GM19328 (cell line): Measurements from ENCODE around the gene CTAG1A.
"Not testable (repeated sequence)": the region's sequence is repeated elsewhere in the genome, so short reads cannot be mapped to it uniquely, and the experiment has no call there.

Experiments used
- ATAC-seq: cut with Tn5 transposase; IDR thresholded peaks from one replicate; pipeline ENCODE4 v1.9.1; 2021; ENCODE audit warnings: mild to moderate bottlenecking, moderate library complexity; ENCODE audit not compliant: unreplicated experiment

Gene CTAG1A

GRCh38 chrX:154608823-154609222 is 23.9 kb downstream of the CTAG1A start:
- ATAC-seq: not testable (repeated sequence)

- not testable (repeated sequence) for ATAC-seq
These were observed 26.2 kb downstream of the CTAG1A start for GRCh38 chrX:154611146-154611545.

- not testable (repeated sequence) for ATAC-seq
These were observed 28.7 kb downstream of the CTAG1A start for GRCh38 chrX:154613586-154613985.

- not testable (repeated sequence) for ATAC-seq
These were observed 34.2 kb downstream of the CTAG1A start, which contains the start of gene CTAG1B for GRCh38 chrX:154619182-154619581. Gene CTAG1B, minus strand, starts transcription at chrX:154619282. Its CDS starts 64 bp downstream, at chrX:154619218.

GRCh38 chrX:154620767-154621414 is 36.0 kb downstream of the CTAG1A start:
- not testable (repeated sequence) for ATAC-seq

GRCh38 chrX:154628960-154629359 is 44.0 kb downstream of the CTAG1A start:
- not testable (repeated sequence) for ATAC-seq

GRCh38 chrX:154630949-154631348 is 46.0 kb downstream of the CTAG1A start:
- ATAC-seq: not testable (repeated sequence)

GRCh38 chrX:154633661-154634060 is 48.7 kb downstream of the CTAG1A start:
- not testable (repeated sequence) for ATAC-seq
